ENCODE data around the gene COL4A1.

COL4A1 gene

GRCh38 chr13:110099922-110100321 lies 207.0 kb downstream of the COL4A1 start:
- DNase-seq = no peak

All from GOT3 (cell line).